HepG2 (cell line): ENCODE measurements around the gene NAV2. TPM values are rescaled to one million over a fixed set of nuclear protein-coding genes. Genes with fewer than 3 reads are reported as not detected.

Experiments used
- ATAC-seq: fragments of 200-7000 bp; cut with Tn5 transposase; 3 replicates; pipeline ENCODE4 v1.9.1; 2020; ENCODE audit warnings: mild to moderate bottlenecking, moderate library complexity
- BruUV-seq: library from RNA; stranded (reverse); fragments of 400-500 nt; replicated peaks from 2 replicates; lab custom pipeline; 2021; lab: Mats Ljungman, UMichigan
- CTCF ChIA-PET: fragments of 300-600 bp; formaldehyde crosslinking; extraction: SDS; loops from one replicate; lab custom pipeline; 2021; ENCODE audit warnings: low total read pairs, inconsistent platforms, low intra/inter-chr PET ratio; lab: Yijun Ruan, JAX
- POLR2A ChIA-PET: fragments of 350-600 bp; sonication (Branson Sonifier 250); formaldehyde crosslinking; loops from one replicate; lab custom pipeline; 2020; ENCODE audit warnings: antibody characterized with exemption, inconsistent platforms; lab: Yijun Ruan, JAX
- DNase-seq: peaks from one replicate; pipeline ENCODE4 v3.0.0-alpha.2; 2015; ENCODE audit warnings: low spot score
- FAIRE-seq: peaks from 3 replicates; lab custom pipeline; 2011; peaks lifted over from hg19 to GRCh38; lab: Jason Lieb, UNC
- H2AFZ ChIP-seq: one replicate; pipeline ENCODE4 v1.6.1; 2011; ENCODE audit warnings: low read length, inconsistent platforms
- H3K27ac ChIP-seq: fragments of 300-600 bp; 3 replicates; pipeline ENCODE4 v1.8.0; 2011; ENCODE audit warnings: mixed run types, mild to moderate bottlenecking, mixed read lengths, low read length, inconsistent platforms; ENCODE audit not compliant: insufficient read depth; ENCODE audit errors: extremely low read length
- H3K27me3 ChIP-seq, 2 experiments: fragments of 200-600 bp in 1 of 2; 2 replicates in 1 of 2; 3 replicates in 1 of 2; pipeline versions ENCODE4 v1.6.0 to v1.8.0; 2011; ENCODE audit warnings: low read length in 2 of 2, mild to moderate bottlenecking in 2 of 2, moderate library complexity in 2 of 2, inconsistent platforms in 1 of 2; ENCODE audit not compliant: insufficient read depth in 2 of 2, control insufficient read depth in 1 of 2
- H3K36me3 ChIP-seq, 2 experiments: fragments of 200-600 bp in 1 of 2; replicated peaks in 1 of 2; 2 replicates in 1 of 2; 3 replicates in 1 of 2; pipeline versions ENCODE4 v1.5.1 to v1.8.0; 2011; ENCODE audit warnings: low read length in 2 of 2, inconsistent platforms in 1 of 2; ENCODE audit not compliant: insufficient read depth in 2 of 2, control insufficient read depth in 1 of 2
- H3K4me1 ChIP-seq: 2 replicates; pipeline ENCODE4 v1.5.1; 2012; ENCODE audit warnings: low read length, inconsistent platforms; ENCODE audit not compliant: insufficient read depth
- H3K4me2 ChIP-seq: 2 replicates; pipeline ENCODE4 v1.6.0; 2011; ENCODE audit warnings: low read depth, low read length, inconsistent platforms
- H3K4me3 ChIP-seq, 3 experiments: fragments of 200-600 bp in 1 of 3; sonication (generic), shearing (Covaris generic) in 1 of 3; replicated peaks in 1 of 3; 2 replicates each; pipeline ENCODE4 v1.5.1; 2011 to 2016; ENCODE audit warnings: low read length in 3 of 3, inconsistent platforms in 2 of 3, low read depth in 2 of 3, mild to moderate bottlenecking in 2 of 3, control low read depth in 1 of 3, mixed read lengths in 1 of 3; ENCODE audit not compliant: insufficient read depth in 1 of 3
- H3K79me2 ChIP-seq: one replicate; pipeline ENCODE4 v1.6.1; 2011; ENCODE audit warnings: low read length, inconsistent platforms; ENCODE audit not compliant: insufficient read depth
- H3K9ac ChIP-seq: 2 replicates; pipeline ENCODE4 v1.6.0; 2011; ENCODE audit warnings: mild to moderate bottlenecking, low read depth, low read length, inconsistent platforms; ENCODE audit not compliant: insufficient read depth
- H3K9me3 ChIP-seq: 2 replicates; pipeline ENCODE4 v1.5.1; 2012; ENCODE audit warnings: mild to moderate bottlenecking, low read length
- H4K20me1 ChIP-seq: 2 replicates; pipeline ENCODE4 v1.6.0; 2011; ENCODE audit warnings: inconsistent platforms, mild to moderate bottlenecking, low read length, moderate library complexity; ENCODE audit not compliant: insufficient read depth
- BCL6 ChIP-seq: IDR thresholded peaks from 2 replicates; pipeline ENCODE4 v1.6.1; 2016; ENCODE audit warnings: missing genetic modification reagents, missing compliant biosample characterization
- FOXA3 ChIP-seq: IDR thresholded peaks from 2 replicates; pipeline ENCODE4 v1.6.1; 2016; ENCODE audit warnings: missing genetic modification reagents, missing compliant biosample characterization
- FOXP1 ChIP-seq, 2 experiments: fragments of 450-650 bp in 1 of 2; IDR thresholded peaks; 2 replicates each; pipeline ENCODE4 v1.6.1; 2017 to 2018; ENCODE audit warnings: antibody characterized with exemption in 1 of 2
- NFE2L2 ChIP-seq: fragments of 150-350 bp; IDR thresholded peaks from 2 replicates; pipeline ENCODE4 v1.6.1; 2014; ENCODE audit warnings: low read length
- RARA ChIP-seq: IDR thresholded peaks from 2 replicates; pipeline ENCODE4 v1.6.1; 2016; ENCODE audit warnings: missing genetic modification reagents, missing compliant biosample characterization
- SOX13 ChIP-seq, 3 experiments: fragments of 450-650 bp in 1 of 3; sonication (generic) in 1 of 3; formaldehyde crosslinking in 1 of 3; IDR thresholded peaks in 2 of 3; conservative IDR thresholded peaks in 1 of 3; 2 replicates each; pipeline versions ENCODE4 v1.5.0 to v1.6.1; 2016 to 2020; ENCODE audit warnings: antibody characterized with exemption in 1 of 3, mild to moderate bottlenecking in 1 of 3, missing compliant biosample characterization in 1 of 3, missing genetic modification reagents in 1 of 3, moderate library complexity in 1 of 3
- SOX5 ChIP-seq: IDR thresholded peaks from 2 replicates; pipeline ENCODE4 v1.6.1; 2016; ENCODE audit warnings: borderline replicate concordance
- SOX6 ChIP-seq, 2 experiments: fragments of 450-650 bp in 1 of 2; sonication (generic) in 1 of 2; formaldehyde crosslinking in 1 of 2; IDR thresholded peaks; 2 replicates each; pipeline versions ENCODE4 v1.4.0 to v1.6.1; 2017 to 2020; ENCODE audit warnings: antibody characterized with exemption in 1 of 2, mild to moderate bottlenecking in 1 of 2, missing genetic modification reagents in 1 of 2
- ZBTB26 ChIP-seq: IDR thresholded peaks from 2 replicates; pipeline ENCODE4 v1.6.1; 2016; ENCODE audit warnings: missing compliant biosample characterization, missing genetic modification reagents, borderline replicate concordance
- WGBS: methylation state at CpG from one replicate; pipeline ENCODE4 v1.1.6; 2017; ENCODE audit warnings: low lambda C conversion rate; 5-methylcytosine and 5-hydroxymethylcytosine counted together
- in situ Hi-C: cut with HindIII; loops from 2 replicates; pipeline ENCODE4 v1.10.0; 2017; ENCODE audit warnings: low pct_unique_long_range_greater_than_20kb; ENCODE audit not compliant: extremely low pct_ligation_motif_present
- intact Hi-C: fragments of 100-400 bp; cut with micrococcal nuclease; formaldehyde crosslinking; loops from one replicate; pipeline ENCODE4 v1.10.0; 2022; ENCODE audit not compliant: unreplicated experiment
- polyA plus RNA-seq, 8 experiments: library from polyadenylated mRNA; depleted of rRNA in 3 of 8; stranded (reverse) in 7 of 8; unstranded in 1 of 8; fragments of >200 nt; fragmentation: Illumina TruSeq in 4 of 8; extraction: Trizol in 4 of 8; gene quantifications; 2 replicates each; pipeline versions ENCODE4 v1.2.1 to v1.2.3, GENCODE V29; 2011 to 2016; ENCODE audit warnings: low read depth in 4 of 8, missing spikeins in 1 of 8, mixed read lengths in 1 of 8; ENCODE audit not compliant: insufficient read depth in 1 of 8
- total RNA-seq, 5 experiments: library from RNA; depleted of rRNA; stranded (reverse); fragments of >200 nt; fragmentation: Illumina TruSeq; extraction: Trizol; gene quantifications; 2 replicates each; pipeline ENCODE4 v1.2.3, GENCODE V29; 2016; ENCODE audit warnings: low read depth in 1 of 5
- TF ChIP-seq, protein P1 (sequence below): IDR thresholded peaks from 2 replicates; pipeline ENCODE4 v1.4.0; 2020; ENCODE audit warnings: mild to moderate bottlenecking, missing genetic modification reagents

Gene NAV2
- total and polyA plus RNA-seq, 2 of the 13 experiments (the other 11 are each of a cell fraction or from before 2014, with no cell fraction given): 9.3 to 34.6 TPM

DNA sequence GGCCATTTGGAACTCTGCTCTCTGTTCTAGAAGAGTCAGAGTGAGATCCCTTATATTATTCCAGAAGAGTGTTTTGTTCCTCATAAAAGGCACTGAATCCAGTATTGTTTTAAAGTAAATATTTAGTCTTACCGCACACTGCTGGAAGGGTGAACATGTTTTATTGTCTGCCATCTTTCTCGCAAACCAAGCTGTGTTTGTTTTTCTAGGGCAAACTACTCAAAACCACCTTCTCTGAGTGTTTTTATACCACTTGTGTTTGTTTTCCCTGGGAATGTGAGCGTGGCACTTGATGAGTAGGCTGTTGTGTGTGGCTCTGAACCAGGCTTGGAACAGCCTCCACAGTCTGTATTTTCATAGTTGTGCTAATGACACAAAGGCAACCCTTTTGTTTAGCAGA is 357.8 kb downstream of the NAV2 start:
- Histone ChIP-seq H3K4me1 (peaks cover 15% of the 10 kb centered on the region), H3K9ac (no peak overlapping the region), H3K27me3 (no peaks in the 10 kb centered on the region), H3K4me3 (no peak overlapping the region), H3K79me2 (no peaks in the 10 kb centered on the region), H4K20me1 (no peaks in the 10 kb centered on the region), H3K4me2 (no peak overlapping the region), H2AFZ (no peak overlapping the region), H3K27ac (peak overlapping the region; percentile 13), H3K36me3 (peaks cover 12 to 35% of the 10 kb centered on the region in 2 experiments), H3K9me3 (no peaks in the 10 kb centered on the region)
- intact Hi-C loops (loop anchor here (5.0 kb wide), 1 partner anchor 33 kb away; no protein-coding TSS in a partner anchor), in situ Hi-C loops (no loop called here)
- TF ChIP-seq FOXA3: peak; percentile 26; the same call in 1 of the 2 replicates
- no peak for TF ChIP-seq NFE2L2
- no peak for TF ChIP-seq SOX6 (IDR thresholded peaks at IDR 0.05)
- peak; percentile 46; the same call in 1 of the 2 replicates for TF ChIP-seq SOX6 (CRISPR knock-in tag; IDR thresholded peaks at IDR 0.05)
- 0 out of 2 replicates have a peak, but pooled peaks have one; percentile 54 for TF ChIP-seq ZBTB26 (CRISPR knock-in tag)
- TF ChIP-seq, protein P1, sequence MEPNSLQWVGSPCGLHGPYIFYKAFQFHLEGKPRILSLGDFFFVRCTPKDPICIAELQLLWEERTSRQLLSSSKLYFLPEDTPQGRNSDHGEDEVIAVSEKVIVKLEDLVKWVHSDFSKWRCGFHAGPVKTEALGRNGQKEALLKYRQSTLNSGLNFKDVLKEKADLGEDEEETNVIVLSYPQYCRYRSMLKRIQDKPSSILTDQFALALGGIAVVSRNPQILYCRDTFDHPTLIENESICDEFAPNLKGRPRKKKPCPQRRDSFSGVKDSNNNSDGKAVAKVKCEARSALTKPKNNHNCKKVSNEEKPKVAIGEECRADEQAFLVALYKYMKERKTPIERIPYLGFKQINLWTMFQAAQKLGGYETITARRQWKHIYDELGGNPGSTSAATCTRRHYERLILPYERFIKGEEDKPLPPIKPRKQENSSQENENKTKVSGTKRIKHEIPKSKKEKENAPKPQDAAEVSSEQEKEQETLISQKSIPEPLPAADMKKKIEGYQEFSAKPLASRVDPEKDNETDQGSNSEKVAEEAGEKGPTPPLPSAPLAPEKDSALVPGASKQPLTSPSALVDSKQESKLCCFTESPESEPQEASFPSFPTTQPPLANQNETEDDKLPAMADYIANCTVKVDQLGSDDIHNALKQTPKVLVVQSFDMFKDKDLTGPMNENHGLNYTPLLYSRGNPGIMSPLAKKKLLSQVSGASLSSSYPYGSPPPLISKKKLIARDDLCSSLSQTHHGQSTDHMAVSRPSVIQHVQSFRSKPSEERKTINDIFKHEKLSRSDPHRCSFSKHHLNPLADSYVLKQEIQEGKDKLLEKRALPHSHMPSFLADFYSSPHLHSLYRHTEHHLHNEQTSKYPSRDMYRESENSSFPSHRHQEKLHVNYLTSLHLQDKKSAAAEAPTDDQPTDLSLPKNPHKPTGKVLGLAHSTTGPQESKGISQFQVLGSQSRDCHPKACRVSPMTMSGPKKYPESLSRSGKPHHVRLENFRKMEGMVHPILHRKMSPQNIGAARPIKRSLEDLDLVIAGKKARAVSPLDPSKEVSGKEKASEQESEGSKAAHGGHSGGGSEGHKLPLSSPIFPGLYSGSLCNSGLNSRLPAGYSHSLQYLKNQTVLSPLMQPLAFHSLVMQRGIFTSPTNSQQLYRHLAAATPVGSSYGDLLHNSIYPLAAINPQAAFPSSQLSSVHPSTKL (CRISPR knock-in tag): no peak
- TF ChIP-seq SOX5 (CRISPR knock-in tag): peak; percentile 52; the same call in 1 of the 2 replicates
- TF ChIP-seq SOX13 (IDR thresholded peaks at IDR 0.05): no peak
- peak in 1 of 2 experiments; percentile 87; a peak in 2 of 4 replicates for TF ChIP-seq SOX13 (CRISPR knock-in tag; conservative IDR thresholded peaks at IDR 0.05 in 1 of 2, IDR thresholded peaks at IDR 0.05 in 1 of 2)
- TF ChIP-seq FOXP1 (IDR thresholded peaks at IDR 0.05): no peak
- peak; percentile 53; the same call in 1 of the 2 replicates for TF ChIP-seq FOXP1 (CRISPR knock-in tag; IDR thresholded peaks at IDR 0.05)
- TF ChIP-seq BCL6: peak; percentile 28; the same call in 1 of the 2 replicates
- 0 out of 2 replicates have a peak, but pooled peaks have one; percentile 18 for TF ChIP-seq RARA (CRISPR knock-in tag)
- BruUV-seq: no TSS peak
- 60% methylated on average over 3 of the region's 3 CpGs for WGBS
- POLR2A ChIA-PET: no interaction called here
- ATAC-seq (no peak), DNase-seq (peak; percentile 15), FAIRE-seq (no peak)
- CTCF ChIA-PET: no interaction called here
